HG02588 (cell line): Measurements from ENCODE around the gene TCF25.
A peak's percentile ranks its signal among the peaks of the same experiment; 100 is the strongest.
"Not testable (repeated sequence)": the region's sequence is repeated elsewhere in the genome, so short reads cannot be mapped to it uniquely, and the experiment has no call there.

Experiments used
- ATAC-seq: cut with Tn5 transposase; IDR thresholded peaks from one replicate; pipeline ENCODE4 v1.9.1; 2021; ENCODE audit warnings: mild to moderate bottlenecking, moderate library complexity; ENCODE audit not compliant: unreplicated experiment

TCF25 gene

GRCh38 chr16:89871895-89872294 lies 1.5 kb upstream of the TCF25 start:
- no peak for ATAC-seq

DNA sequence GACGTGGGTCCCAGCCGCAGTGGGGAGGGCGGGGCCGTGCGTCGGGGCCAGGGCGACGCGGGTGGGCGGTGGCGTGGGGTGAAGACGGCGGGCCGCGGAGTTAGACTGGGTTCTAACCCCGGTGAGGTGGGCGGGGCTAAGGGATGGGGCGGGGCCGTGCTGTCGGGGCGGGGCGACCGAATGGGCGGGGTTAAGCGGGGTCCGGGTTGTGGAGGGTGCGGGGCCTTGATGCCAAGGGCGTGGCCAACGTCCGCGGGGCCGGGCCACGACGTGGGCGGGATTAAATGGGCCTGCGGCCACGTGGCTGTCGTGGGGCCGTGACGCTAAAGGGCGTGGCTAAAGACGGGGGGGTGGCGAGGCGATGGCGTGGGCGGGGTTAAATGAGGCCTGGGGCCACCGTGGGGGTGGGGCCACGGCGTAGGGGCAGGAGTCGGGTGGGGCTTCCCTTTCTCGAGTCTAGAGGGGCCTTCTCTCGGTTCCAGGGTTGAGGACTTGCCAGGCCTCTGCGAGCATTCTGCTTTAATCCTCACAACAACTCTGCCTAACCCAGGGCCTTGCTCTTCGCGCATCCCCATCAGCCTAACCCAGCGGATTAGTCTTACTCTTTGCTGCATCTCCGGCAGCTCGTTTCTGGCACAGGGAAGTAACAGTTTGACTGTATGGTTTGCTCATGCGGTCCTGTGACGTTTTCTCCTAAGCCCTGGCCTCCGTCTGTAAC lies 739 bp downstream of the TCF25 start:
- peak; percentile 58 for ATAC-seq

GRCh38 chr16:89879123-89879522 lies 5.7 kb downstream of the TCF25 start:
- not testable (repeated sequence) for ATAC-seq

DNA sequence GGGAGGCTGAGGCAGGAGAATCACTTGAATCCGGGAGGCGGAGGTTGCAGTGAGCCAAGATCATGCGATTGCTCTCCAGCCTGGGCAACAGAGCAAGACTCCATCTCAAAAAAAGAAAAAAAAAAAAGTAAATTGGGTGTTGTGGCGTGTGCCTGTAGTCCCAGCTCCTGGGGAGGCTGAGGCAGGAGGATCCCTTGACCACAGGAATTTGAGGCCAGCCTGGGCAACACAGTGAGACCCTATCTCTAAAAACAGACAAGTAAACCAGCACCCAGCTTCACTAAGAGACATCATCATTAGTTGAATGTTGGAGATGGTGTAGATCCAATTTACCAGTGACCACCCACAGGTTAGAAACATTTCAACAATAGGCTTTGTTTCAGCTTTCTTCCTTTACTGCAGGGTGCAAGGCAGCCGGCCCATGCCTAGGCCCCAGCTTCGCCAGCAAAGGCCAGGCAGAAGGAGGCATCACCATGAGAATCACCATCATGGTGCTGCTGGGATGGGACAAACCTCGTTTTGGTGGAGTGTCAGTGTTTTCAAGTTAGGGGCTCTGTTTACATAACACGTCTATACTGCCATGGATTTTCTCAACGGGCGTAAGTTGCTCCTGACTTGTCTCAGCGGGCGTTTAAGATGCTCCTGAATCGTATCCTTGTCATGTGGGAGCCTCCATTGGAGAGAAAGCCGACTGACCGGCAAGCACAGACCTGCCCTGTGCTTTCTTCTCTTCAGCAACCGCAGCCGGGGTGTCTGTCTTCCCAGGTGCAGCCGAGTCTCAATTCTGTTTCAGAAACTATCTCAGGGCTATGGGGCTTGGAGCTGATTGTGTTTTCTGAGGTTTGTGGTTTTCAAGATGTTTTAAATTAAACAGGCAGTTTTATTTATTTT lies 7.3 kb downstream of the TCF25 start:
- no peak for ATAC-seq

DNA sequence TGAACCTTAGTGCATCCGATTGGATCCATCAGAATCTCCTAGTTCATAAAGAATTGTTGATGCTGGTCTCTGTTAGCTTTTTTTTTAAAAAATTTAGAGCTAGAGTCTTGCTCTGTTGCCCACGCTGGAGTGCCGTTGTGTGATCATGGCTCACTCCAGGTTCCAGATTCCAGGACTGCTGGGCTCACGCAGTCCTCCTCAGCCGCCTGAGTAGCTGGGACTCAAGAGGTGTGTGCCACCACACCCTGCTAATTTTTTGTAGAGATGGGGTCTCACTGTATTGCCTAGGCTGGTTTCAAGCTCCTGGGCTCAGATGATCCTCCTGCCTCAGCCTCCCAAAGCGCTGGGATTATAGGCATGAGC lies 8.0 kb downstream of the TCF25 start:
- no peak for ATAC-seq

DNA sequence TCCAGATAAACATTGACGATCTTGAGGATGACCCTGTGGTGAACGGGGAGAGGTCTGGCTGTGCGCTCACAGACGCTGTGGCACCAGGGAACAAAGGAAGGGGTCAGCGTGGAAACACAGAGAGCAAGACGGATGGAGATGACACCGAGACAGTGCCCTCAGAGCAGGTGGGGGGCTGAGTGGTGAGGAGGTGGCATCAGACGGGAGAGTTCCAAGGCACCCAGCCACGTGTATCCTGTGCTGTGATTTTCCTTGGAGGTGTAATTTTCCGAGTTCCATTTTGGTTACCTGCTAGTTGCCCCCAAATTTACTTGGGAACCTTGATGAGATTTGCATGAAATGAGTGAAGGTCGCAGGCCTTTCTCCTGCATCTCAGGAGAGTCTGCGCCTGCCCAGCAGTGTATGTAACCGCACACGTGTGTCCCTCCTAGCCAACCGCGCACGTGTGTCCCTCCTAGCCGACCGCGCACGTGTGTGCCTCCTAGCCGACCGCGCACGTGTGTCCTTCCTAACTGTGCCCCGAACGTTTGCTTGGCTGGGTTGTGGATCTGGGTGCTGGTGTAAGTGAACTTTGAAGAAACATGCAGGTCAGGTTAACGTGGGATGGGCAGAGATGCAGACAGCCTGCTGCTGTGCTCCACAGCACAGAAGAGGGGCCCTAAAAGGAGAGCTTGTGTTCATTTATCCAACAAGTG lies 10.1 kb downstream of the TCF25 start:
- no peak for ATAC-seq

DNA sequence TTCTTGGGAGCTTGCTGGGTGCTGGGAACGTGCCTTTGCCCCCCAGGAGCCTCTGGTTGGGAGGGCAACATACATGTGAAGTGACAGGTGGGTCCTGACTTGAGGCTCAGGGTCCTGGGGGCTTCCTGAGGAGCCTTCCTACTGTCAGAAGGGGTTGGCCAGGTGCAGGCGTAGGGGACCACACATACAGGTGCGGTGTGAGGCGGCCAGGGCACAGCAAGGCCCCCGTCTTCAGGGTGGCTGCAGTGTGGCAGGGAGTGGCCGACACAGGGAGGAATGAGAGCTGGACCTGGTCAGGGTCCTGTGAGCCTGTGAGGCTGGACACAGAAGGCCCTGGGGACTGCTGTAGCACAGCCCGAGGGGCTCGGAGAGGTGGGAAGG lies 10.6 kb downstream of the TCF25 start:
- ATAC-seq, result no peak

DNA sequence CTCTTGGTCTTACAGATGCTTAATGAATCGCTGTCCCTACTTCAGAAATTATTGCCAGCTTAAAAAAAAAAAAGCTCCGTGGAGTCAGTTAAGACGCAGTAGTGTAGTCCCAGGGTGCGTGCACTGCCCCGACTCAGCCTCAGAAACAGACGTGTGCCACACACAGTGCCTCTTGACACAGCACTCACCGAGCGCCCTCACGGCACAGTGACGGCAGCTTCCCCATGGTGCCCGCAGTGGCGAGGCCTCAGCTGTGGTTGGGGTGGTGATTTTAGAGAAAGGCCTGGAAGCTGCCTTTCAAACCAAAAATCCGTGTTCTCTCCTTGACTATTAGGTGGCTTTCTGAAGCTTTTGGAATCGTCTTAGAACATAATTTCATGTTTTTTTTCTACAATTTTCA lies 13.9 kb downstream of the TCF25 start:
- ATAC-seq, result no peak

DNA sequence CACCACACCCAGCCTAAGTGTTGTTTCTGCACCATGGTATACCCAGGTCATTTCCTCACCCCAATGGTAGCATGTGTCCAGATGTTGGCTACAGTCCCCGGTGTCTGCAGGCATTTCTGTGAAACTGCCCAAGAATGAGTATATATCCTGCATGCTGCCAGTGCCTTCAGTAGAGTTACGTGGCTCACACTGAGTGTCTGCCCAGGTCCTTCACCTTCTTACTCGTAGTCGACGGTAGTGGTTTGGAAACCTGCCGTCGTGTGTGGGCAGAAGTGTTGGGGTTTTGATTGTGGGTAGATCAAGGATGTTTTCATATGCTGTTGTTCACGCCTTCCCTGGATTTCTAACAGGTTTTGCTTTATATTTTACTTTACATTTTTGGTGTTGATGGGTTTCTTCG lies 16.8 kb downstream of the TCF25 start:
- ATAC-seq, result no peak

DNA sequence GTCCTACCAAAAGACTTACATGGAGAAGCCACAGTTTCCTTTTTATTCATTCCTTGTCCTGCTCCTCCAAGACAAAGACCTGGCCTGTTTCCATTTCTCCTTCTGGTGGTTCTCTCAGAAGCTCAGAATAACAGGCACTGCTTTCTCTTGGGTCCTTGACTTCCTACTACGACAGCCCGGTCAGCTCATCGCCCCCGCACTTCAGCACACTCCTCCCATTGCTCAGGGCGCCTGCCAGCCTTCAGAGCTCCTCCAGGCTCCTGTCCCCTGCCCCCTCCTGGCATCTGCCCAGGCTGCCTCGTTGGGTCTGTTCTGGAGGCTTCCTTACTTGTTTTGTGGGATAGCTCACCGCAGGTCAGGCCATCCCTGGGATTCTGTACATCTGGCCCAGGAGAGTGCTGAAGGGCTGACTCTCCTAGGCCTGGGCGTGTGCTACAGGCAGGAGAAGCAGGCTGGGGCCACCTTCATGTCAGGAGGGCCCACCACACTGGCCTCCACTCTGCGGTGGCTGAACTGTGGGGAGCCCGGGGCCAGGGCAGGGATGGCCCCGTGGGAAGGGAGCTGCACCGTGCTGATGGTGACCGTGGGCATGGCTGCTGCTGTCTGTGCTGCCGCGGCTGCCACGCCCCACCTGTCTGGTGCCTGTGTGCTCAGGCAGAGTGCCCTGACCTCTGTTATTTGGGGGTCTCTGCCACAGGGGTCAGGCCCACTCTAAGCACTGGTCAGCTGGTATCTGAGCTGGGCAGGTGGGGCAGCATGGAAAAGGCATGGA lies 17.7 kb downstream of the TCF25 start:
- no peak for ATAC-seq

DNA sequence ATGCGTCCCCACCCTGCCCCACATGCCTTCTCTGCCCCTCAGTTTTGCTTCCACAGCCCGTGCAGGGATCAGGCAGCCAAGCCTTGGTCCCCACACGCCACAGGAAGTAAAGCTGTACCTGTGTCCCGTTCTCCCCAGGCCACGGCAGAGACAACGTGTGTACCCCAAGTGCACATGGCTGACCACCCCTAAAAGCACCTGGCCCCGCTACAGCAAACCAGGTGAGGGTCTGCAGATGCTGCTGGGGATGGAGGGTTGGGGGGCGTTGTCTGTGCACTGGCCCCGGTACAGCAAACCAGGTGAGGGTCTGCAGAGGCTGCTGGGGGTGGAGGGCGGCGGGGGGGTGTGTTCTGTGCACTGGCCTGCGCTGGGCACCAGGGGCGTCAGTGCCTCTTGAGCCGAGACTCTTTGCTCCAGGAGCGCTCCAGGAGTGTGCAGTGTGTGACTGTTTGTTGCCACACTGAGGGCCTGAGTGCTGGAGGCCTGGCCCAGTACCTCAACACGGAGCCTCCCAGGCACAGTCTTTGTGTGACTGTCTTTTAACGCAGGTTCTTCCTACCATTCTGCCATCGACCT lies 18.8 kb downstream of the TCF25 start:
- ATAC-seq, result no peak

DNA sequence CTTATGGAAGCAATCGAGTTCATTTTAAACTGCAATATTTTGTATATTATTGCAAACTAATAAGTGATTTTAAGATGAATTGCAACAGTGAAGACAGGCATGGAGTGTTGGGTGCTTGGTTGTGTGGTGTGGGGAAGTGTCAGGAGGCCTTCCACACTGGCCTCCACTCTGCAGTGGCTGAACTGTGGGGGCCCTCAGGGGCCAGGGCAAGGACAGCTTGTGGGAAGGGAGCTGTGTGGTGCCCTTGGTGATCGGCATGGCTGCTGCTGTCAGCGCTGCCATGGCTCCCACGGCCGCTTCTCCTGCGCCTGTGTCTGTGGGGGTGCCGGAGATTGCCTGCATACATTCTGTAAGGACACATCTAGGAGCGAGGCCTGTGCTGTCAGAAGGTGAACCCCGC lies 19.2 kb downstream of the TCF25 start:
- no peak for ATAC-seq

DNA sequence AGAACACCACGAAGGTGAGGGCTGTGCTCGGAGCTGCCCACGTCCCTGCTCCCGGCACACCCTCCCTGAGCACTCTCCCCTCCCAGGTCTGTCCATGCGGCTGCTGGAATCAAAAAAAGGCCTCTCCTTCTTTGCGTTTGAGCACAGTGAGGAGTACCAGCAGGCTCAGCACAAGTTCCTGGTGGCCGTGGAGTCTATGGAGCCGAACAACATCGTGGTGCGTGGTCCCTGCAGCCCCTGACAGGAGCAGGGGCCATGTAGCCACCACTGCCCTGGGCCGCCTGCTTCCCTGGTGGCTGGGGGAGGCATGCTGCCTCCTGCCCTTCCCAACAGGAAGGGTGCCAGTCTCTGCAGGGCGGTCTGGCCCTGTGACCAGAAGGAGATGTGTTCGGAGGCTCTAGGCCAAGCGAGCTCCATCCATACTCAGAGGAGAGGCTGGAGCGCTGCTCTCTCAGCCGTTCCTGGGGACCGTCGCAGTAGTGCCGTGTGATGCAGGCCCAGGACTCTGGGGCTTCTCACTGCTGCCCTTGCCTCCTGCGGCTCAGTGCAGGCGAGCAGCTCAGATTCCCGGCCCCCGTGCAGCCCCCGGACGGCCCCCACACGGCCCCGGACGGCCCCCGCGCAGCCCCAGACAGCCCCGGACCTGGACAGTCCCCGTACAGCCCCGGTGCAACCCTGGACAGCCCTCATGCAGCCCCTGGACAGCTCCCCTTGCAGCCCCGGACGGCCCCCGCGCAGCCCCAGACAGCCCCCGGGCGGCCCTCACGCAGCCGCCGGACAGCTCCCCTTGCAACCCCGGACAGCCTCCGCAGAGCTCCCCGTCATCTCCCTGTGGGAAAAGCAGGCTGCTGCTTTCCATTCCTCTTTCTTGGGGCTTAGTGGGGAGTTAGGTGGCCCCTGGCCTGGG lies 20.5 kb downstream of the TCF25 start:
- no peak for ATAC-seq

- no peak for ATAC-seq
Observed at GRCh38 chr16:89895482-89896250, 22.3 kb downstream of the TCF25 start.

DNA sequence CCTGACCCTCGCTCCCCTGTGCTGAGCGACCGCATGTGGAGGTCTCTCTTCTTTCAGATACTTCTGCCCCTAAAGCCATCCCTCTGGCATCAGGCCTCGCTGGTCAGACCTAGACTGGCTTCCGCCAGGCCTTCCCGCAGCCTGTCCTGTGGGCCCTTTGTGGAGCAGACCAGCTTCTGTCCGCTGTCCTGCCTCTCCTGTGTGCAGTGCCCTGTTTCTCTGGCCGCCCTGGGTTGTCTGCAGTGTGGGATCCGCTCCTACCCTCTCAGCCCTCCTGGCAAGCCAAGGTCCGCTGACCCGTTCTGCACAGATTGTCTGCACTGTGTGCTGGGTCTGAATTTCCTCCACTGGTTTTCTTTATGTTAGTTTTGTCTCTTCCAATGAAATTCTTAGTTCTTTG lies 23.8 kb downstream of the TCF25 start:
- ATAC-seq, result no peak

- no peak for ATAC-seq
Observed at GRCh38 chr16:89898201-89898967, 25.0 kb downstream of the TCF25 start.

GRCh38 chr16:89899879-89900481 lies 26.6 kb downstream of the TCF25 start:
- no peak for ATAC-seq

- ATAC-seq, result no peak
Observed at GRCh38 chr16:89900885-89901284, 27.5 kb downstream of the TCF25 start.
